Neural cell (in vitro differentiated cells): ENCODE data around the gene CNTN4.

Source experiments
- POLR2AphosphoS5 ChIP-seq: IDR thresholded peaks from 2 replicates; pipeline ENCODE4 v1.6.1; 2012
- TAF1 ChIP-seq: IDR thresholded peaks from 2 replicates; pipeline ENCODE4 v1.6.1; 2012; ENCODE audit warnings: low read depth
- TF ChIP-seq, protein P1 (sequence below): fragments of 450-650 bp; IDR thresholded peaks from 2 replicates; pipeline ENCODE4 v1.5.1; 2014; ENCODE audit warnings: antibody characterized with exemption, mild to moderate bottlenecking, moderate library complexity; ENCODE audit not compliant: poor library complexity, severe bottlenecking

GRCh38 chr3:2869905-2870304 is 771.2 kb downstream of the CNTN4 start:
- TF ChIP-seq, protein P1, sequence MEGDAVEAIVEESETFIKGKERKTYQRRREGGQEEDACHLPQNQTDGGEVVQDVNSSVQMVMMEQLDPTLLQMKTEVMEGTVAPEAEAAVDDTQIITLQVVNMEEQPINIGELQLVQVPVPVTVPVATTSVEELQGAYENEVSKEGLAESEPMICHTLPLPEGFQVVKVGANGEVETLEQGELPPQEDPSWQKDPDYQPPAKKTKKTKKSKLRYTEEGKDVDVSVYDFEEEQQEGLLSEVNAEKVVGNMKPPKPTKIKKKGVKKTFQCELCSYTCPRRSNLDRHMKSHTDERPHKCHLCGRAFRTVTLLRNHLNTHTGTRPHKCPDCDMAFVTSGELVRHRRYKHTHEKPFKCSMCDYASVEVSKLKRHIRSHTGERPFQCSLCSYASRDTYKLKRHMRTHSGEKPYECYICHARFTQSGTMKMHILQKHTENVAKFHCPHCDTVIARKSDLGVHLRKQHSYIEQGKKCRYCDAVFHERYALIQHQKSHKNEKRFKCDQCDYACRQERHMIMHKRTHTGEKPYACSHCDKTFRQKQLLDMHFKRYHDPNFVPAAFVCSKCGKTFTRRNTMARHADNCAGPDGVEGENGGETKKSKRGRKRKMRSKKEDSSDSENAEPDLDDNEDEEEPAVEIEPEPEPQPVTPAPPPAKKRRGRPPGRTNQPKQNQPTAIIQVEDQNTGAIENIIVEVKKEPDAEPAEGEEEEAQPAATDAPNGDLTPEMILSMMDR, result no peak
- TF ChIP-seq TAF1, result no peak
- no peak for TF ChIP-seq POLR2AphosphoS5
